ENCODE measurements around the gene DHRS11. TPM values are rescaled to one million over a fixed set of nuclear protein-coding genes. Genes with fewer than 3 reads are reported as not detected.

DHRS11 gene
- total RNA-seq, 1 donor from 2014 or later, result 5.7 TPM

- Histone ChIP-seq H3K36me3 (no peaks in the 10 kb centered on the region), H3K27ac (no peak overlapping the region), H3K4me3 (no peak overlapping the region), H3K9me3 (no peaks in the 10 kb centered on the region), H3K4me1 (no peaks in the 10 kb centered on the region), H3K27me3 (peaks cover 6% of the 10 kb centered on the region)
- TF ChIP-seq CTCF (IDR thresholded peaks at IDR 0.05), result peak; percentile 99
- DNase-seq, result peak; percentile 82
- ATAC-seq, result peak; percentile 95
- intact Hi-C loops (cut with DNase I), result loop anchor here (10.0 kb wide), 1 partner anchor 415 kb away; no protein-coding TSS in a partner anchor
Measured at GRCh38 chr17:36629252-36629847, 37.7 kb downstream of the DHRS11 start.

- Histone ChIP-seq H3K27ac (no peak overlapping the region), H3K27me3 (peaks cover 13% of the 10 kb centered on the region), H3K4me3 (no peak overlapping the region), H3K9me3 (no peaks in the 10 kb centered on the region), H3K4me1 (no peaks in the 10 kb centered on the region), H3K36me3 (no peaks in the 10 kb centered on the region)
- DNase-seq, result no peak
- no peak for TF ChIP-seq CTCF (IDR thresholded peaks at IDR 0.05)
- intact Hi-C loops (cut with DNase I), result loop anchor here (10.0 kb wide), 1 partner anchor 415 kb away; no protein-coding TSS in a partner anchor
- no peak for ATAC-seq
Measured at GRCh38 chr17:36629970-36630502, 38.4 kb downstream of the DHRS11 start.

- no peak for DNase-seq
- intact Hi-C loops (cut with DNase I), result no loop called here
- H3K27me3 ChIP-seq, result peaks cover 23% of the 10 kb centered on the region
Measured at GRCh38 chr17:36631022-36631421, 39.3 kb downstream of the DHRS11 start.

GRCh38 chr17:36632916-36633771 is 41.5 kb downstream of the DHRS11 start:
- TF ChIP-seq CTCF (IDR thresholded peaks at IDR 0.05), result no peak
- DNase-seq (no peak), ATAC-seq (no peak)
- H3K4me3 ChIP-seq, result no peak overlapping the region
- H3K36me3 ChIP-seq, result no peaks in the 10 kb centered on the region
- no peaks in the 10 kb centered on the region for H3K9me3 ChIP-seq
- intact Hi-C loops (cut with DNase I), result no loop called here
- no peak overlapping the region for H3K27ac ChIP-seq
- no peaks in the 10 kb centered on the region for H3K4me1 ChIP-seq
- peaks cover 31% of the 10 kb centered on the region for H3K27me3 ChIP-seq

More at GRCh38 chr17:36631022-36631421, 39.3 kb downstream of the DHRS11 start:
- Histone ChIP-seq H3K9me3 (no peaks in the 10 kb centered on the region), H3K4me3 (no peak overlapping the region), H3K36me3 (no peaks in the 10 kb centered on the region), H3K4me1 (no peaks in the 10 kb centered on the region), H3K27ac (no peak overlapping the region)
- no peak for ATAC-seq
- TF ChIP-seq CTCF (IDR thresholded peaks at IDR 0.05), result no peak

- peaks cover 83% of the 10 kb centered on the region for H3K27me3 ChIP-seq
- no peaks in the 10 kb centered on the region for H3K9me3 ChIP-seq
- no peak for ATAC-seq
- H3K4me1 ChIP-seq, result peaks cover 12% of the 10 kb centered on the region
- no peak for TF ChIP-seq CTCF (IDR thresholded peaks at IDR 0.05)
- no peaks in the 10 kb centered on the region for H3K36me3 ChIP-seq
- H3K4me3 ChIP-seq, result no peak overlapping the region
- DNase-seq, result no peak
- H3K27ac ChIP-seq, result no peak overlapping the region
- intact Hi-C loops (cut with DNase I), result no loop called here
Measured at GRCh38 chr17:36640346-36640745, 48.7 kb downstream of the DHRS11 start.
